ENCODE data around the gene PRKCH.

PRKCH gene

DNA sequence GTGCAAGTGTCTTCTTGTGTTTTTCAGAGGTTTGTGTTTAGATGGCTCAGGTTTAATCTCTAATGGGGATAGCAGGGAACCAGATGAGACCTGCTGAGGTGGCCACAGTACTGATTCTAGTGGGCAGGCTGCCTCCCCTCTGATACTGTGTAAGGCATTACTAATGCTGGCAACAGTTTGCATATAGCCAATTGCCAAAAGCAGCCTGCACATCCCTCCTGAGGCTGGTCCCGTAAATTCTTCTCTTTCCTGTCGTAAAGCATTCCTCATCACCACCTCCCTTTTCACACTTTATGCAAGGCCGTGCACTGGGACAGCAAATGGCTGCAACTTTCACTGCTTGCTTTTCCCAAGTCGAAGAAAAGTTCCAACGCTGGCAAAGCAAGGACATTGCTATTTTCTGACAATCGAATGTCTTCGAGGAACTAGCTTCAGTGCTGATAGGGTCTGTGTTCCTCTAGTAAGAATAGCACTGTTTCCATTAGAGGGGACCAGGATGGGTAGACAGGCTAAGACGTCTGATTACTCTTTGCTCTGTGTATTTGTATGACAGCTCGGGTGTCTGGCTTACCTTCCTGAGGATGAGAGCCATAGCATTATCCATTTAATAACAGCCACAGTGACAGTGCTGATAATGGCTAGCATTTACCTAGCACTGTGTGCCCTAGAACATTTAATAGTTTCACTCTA is 195.7 kb downstream of the PRKCH start:
- no peaks in the 10 kb centered on the region for H3K36me3 ChIP-seq (ENCODE audit: control insufficient read depth, low read depth, low read length)
- no peak overlapping the region for H3K27ac ChIP-seq (ENCODE audit: low read length)
- H3K9me3 ChIP-seq (ENCODE audit: control insufficient read depth, low read depth, low read length) = no peaks in the 10 kb centered on the region
- no peaks in the 10 kb centered on the region for H3K27me3 ChIP-seq (ENCODE audit: control insufficient read depth, insufficient read depth, low read length)
- no peak overlapping the region for H3K9ac ChIP-seq (ENCODE audit: low read length)
- no peak overlapping the region for H3K4me3 ChIP-seq (ENCODE audit: low read length)
- H3K4me1 ChIP-seq (ENCODE audit: control insufficient read depth, low read depth, low read length) = no peaks in the 10 kb centered on the region

DNA sequence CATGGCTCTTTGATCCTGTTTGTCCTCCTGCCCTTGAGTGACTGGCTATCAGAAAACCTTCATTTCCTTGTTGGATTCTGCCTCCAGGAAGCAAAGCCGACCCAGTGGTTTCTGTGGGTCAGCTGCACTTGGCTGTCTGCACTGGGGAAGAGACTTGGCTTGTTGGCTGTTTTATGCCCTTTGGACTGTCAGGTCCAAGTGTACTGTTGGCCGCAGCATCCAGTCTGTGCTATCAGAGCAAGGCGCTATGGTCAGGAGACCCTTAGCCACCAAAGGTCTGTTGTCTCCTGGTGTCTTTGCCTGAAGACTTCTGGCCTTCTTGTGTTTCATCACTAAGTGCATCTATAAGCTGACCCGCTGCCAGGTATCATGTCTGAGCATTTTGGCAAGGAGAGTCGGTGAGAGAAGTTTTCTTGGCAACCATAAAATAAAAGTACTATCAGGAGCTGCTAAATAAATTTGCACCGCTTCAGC is 196.6 kb downstream of the PRKCH start:
- H3K4me1 ChIP-seq (ENCODE audit: control insufficient read depth, low read depth, low read length) = no peaks in the 10 kb centered on the region
- H3K27ac ChIP-seq (ENCODE audit: low read length) = no peak overlapping the region

DNA sequence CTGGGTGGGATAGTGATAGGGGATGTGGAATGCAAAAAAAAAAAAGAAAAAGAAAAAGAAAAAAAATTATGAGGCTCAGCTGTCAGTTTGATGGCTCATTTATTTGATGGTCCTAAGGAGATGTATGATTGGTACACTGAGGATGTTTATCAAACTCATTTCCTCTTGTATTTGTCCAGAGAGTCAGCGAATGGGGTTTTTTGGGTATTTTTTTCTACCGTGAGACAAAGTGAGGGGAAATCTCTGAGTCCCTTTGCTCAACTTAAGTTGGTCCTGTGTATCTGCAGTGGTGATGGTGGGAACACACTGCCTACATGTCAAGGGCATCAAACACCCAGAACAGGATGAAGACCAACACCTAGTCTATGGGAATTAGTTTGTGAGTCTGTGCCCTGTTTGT is 197.0 kb downstream of the PRKCH start:
- Histone ChIP-seq H3K27ac (ENCODE audit: low read length) (no peak overlapping the region), H3K36me3 (ENCODE audit: control insufficient read depth, low read depth, low read length) (no peaks in the 10 kb centered on the region), H3K4me1 (ENCODE audit: control insufficient read depth, low read depth, low read length) (no peaks in the 10 kb centered on the region)

More for the DNA sequence above, 196.6 kb downstream of the PRKCH start:
- Histone ChIP-seq H3K9me3 (ENCODE audit: control insufficient read depth, low read depth, low read length) (no peaks in the 10 kb centered on the region), H3K4me3 (ENCODE audit: low read length) (no peak overlapping the region), H3K36me3 (ENCODE audit: control insufficient read depth, low read depth, low read length) (no peaks in the 10 kb centered on the region), H3K27me3 (ENCODE audit: control insufficient read depth, insufficient read depth, low read length) (no peaks in the 10 kb centered on the region), H3K9ac (ENCODE audit: low read length) (no peak overlapping the region)

DNA sequence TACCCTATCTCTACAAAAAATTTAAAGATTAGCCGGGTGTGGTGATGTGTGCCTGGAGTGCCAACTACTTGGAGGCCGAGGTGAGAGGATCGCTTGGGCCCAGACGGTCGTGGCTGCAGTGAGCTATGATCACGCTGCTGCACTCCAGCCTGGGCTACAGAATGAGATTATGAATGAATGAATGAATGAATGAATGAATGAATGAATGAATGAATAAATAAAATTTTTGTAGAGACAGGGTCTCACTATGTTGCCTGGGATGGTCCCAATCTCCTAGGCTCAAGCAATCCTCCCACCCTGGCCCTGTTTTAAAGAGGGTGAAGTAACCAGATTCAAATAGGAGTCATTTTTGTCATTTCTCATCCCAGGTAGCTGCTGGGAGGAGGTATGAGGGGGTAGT is 197.7 kb downstream of the PRKCH start:
- no peak overlapping the region for H3K9ac ChIP-seq (ENCODE audit: low read length)
- no peaks in the 10 kb centered on the region for H3K36me3 ChIP-seq (ENCODE audit: control insufficient read depth, low read depth, low read length)
- H3K4me3 ChIP-seq (ENCODE audit: low read length) = no peak overlapping the region
- peaks cover 2% of the 10 kb centered on the region for H3K4me1 ChIP-seq (ENCODE audit: control insufficient read depth, low read depth, low read length)
- no peak overlapping the region for H3K27ac ChIP-seq (ENCODE audit: low read length)
- H3K9me3 ChIP-seq (ENCODE audit: control insufficient read depth, low read depth, low read length) = no peaks in the 10 kb centered on the region
- H3K27me3 ChIP-seq (ENCODE audit: control insufficient read depth, insufficient read depth, low read length) = no peaks in the 10 kb centered on the region

More for the DNA sequence above, 197.0 kb downstream of the PRKCH start:
- no peak overlapping the region for H3K4me3 ChIP-seq (ENCODE audit: low read length)
- H3K27me3 ChIP-seq (ENCODE audit: control insufficient read depth, insufficient read depth, low read length) = no peaks in the 10 kb centered on the region
- H3K9ac ChIP-seq (ENCODE audit: low read length) = no peak overlapping the region
- no peaks in the 10 kb centered on the region for H3K9me3 ChIP-seq (ENCODE audit: control insufficient read depth, low read depth, low read length)

DNA sequence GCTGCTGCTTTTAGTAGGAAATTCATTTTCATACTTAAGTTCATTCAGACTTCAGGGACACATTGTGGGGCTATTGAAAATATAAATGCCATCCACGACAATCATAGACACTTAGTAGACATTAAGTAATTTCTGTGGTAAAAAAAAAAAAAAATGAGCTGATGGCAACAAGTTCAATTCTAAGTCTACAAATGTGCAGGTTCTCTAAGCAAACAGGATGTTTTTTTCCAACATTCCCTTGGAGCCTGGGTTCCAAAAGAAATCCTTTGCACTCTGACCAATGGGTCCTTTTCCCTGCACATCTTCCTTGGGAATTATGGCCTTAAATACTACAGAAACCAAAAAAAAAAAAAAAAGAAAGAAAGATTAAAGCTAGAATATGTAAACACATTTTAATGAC is 198.4 kb downstream of the PRKCH start:
- Histone ChIP-seq H3K36me3 (ENCODE audit: control insufficient read depth, low read depth, low read length) (no peaks in the 10 kb centered on the region), H3K9ac (ENCODE audit: low read length) (no peak overlapping the region), H3K4me3 (ENCODE audit: low read length) (no peak overlapping the region), H3K27me3 (ENCODE audit: control insufficient read depth, insufficient read depth, low read length) (no peaks in the 10 kb centered on the region), H3K4me1 (ENCODE audit: control insufficient read depth, low read depth, low read length) (peaks cover 8% of the 10 kb centered on the region), H3K27ac (ENCODE audit: low read length) (no peak overlapping the region), H3K9me3 (ENCODE audit: control insufficient read depth, low read depth, low read length) (no peaks in the 10 kb centered on the region)

DNA sequence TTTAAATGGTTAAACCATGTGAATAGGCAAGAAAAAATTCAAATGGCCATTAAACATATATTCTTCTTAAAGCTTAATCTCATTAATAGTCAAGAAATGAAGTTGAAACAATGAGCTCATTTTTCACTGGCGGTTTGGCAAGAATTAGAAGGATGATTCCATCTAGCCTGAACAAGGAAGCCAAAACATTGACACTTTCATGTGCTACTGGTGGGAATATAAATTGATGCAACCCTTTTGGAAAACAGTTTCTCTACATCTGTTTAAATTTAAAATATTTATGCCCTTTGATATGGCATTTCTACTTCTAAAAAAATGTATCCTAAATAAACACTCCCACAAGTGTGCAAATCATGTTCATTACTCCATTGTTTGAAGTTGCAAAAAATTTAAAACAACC is 199.2 kb downstream of the PRKCH start:
- H3K9ac ChIP-seq (ENCODE audit: low read length) = no peak overlapping the region
- no peak overlapping the region for H3K27ac ChIP-seq (ENCODE audit: low read length)
- peaks cover 8% of the 10 kb centered on the region for H3K4me1 ChIP-seq (ENCODE audit: control insufficient read depth, low read depth, low read length)
- no peaks in the 10 kb centered on the region for H3K36me3 ChIP-seq (ENCODE audit: control insufficient read depth, low read depth, low read length)
- H3K9me3 ChIP-seq (ENCODE audit: control insufficient read depth, low read depth, low read length) = no peaks in the 10 kb centered on the region
- no peaks in the 10 kb centered on the region for H3K27me3 ChIP-seq (ENCODE audit: control insufficient read depth, insufficient read depth, low read length)
- H3K4me3 ChIP-seq (ENCODE audit: low read length) = no peak overlapping the region

DNA sequence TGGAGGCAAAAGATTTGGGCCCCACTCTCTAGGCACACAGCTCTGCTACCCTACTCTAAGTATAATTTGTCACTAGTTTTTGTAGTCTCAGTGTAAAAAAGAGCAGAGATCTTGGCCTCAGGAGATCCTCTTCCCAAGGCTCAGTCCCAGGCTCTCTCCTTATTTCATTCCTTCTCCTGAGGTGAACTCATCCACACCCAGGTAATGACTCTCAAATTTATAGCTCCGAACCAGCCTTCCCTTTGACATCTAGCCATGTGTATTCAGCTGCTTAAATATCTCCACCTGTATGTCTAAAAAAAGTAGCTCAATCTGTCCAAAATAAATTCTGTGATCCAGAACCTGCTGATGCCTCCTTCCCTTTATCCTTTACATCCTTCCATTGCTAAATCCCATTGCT is 200.4 kb downstream of the PRKCH start:
- Histone ChIP-seq H3K9me3 (ENCODE audit: control insufficient read depth, low read depth, low read length) (no peaks in the 10 kb centered on the region), H3K36me3 (ENCODE audit: control insufficient read depth, low read depth, low read length) (no peaks in the 10 kb centered on the region), H3K27ac (ENCODE audit: low read length) (no peak overlapping the region), H3K4me1 (ENCODE audit: control insufficient read depth, low read depth, low read length) (peaks cover 8% of the 10 kb centered on the region), H3K4me3 (ENCODE audit: low read length) (no peak overlapping the region), H3K9ac (ENCODE audit: low read length) (no peak overlapping the region), H3K27me3 (ENCODE audit: control insufficient read depth, insufficient read depth, low read length) (no peaks in the 10 kb centered on the region)

DNA sequence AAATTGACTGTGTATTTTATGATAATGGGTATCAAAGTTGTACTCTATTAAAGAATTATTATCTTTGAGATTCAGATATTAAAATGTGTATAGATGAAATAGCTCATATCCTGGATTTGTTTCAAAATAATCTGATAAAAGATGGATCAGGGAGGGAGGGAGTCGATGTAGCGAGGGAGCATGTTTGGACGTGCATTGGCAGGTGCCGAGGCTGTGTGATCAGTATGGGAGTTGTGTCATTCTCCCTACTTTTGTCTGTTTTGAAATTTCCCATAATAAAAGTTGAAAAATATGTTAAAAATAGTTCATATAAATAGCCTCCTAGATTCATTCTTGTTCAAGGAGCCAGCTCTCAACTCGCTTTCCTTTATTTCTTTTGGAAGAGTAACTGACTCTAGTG is 202.4 kb downstream of the PRKCH start:
- no peak overlapping the region for H3K9ac ChIP-seq (ENCODE audit: low read length)
- H3K36me3 ChIP-seq (ENCODE audit: control insufficient read depth, low read depth, low read length) = no peaks in the 10 kb centered on the region
- H3K4me1 ChIP-seq (ENCODE audit: control insufficient read depth, low read depth, low read length) = peaks cover 16% of the 10 kb centered on the region
- no peak overlapping the region for H3K27ac ChIP-seq (ENCODE audit: low read length)
- H3K4me3 ChIP-seq (ENCODE audit: low read length) = no peak overlapping the region
- H3K9me3 ChIP-seq (ENCODE audit: control insufficient read depth, low read depth, low read length) = no peaks in the 10 kb centered on the region
- no peaks in the 10 kb centered on the region for H3K27me3 ChIP-seq (ENCODE audit: control insufficient read depth, insufficient read depth, low read length)

DNA sequence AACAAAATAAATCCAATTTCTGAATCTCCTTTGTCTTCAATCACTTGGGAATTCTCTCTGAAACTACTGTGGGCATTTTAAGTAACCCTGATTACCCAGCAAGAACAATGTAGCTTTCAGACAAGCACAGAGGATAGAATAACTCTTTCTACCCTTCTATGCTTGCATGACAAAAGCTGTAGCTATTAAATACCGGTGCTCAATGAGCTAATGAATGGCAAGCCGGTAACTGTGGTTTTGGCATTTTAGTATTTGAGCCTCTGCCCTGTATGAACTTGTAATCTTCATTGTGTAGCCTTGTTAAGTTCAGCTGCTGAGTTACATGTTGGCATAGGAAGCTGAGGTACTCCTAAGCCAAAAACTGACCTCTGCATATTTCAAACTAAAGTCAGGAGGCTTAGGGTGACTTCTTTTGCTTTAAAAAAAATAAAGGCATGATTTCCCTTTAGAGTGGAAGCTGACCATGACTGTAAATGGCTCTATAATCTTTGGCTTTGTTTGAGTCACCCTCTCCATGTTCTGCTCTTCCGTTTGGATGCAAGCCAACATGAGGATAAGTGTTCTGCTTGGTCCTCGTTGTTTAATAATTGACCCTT is 202.9 kb downstream of the PRKCH start:
- no peak overlapping the region for H3K4me3 ChIP-seq (ENCODE audit: low read length)

DNA sequence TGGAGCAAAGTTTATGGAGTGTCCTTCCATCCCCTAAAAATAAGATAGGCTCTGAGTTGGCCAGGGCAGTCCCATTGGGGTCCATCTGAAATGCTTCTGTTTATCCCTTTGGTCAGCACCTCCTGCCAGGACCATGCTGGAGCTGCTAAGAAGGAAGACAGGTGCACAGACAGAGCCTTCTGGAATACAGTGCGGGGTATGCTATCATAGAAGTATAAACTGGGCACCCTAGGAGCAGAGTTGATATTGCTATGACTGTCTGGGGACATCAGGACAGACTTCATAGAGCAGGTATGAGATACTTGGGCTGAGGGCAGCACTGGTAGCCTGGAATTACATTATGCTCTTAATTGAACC is 203.5 kb downstream of the PRKCH start:
- H3K36me3 ChIP-seq (ENCODE audit: control insufficient read depth, low read depth, low read length) = no peaks in the 10 kb centered on the region
- H3K4me1 ChIP-seq (ENCODE audit: control insufficient read depth, low read depth, low read length) = peaks cover 16% of the 10 kb centered on the region
- H3K9ac ChIP-seq (ENCODE audit: low read length) = no peak overlapping the region
- H3K27me3 ChIP-seq (ENCODE audit: control insufficient read depth, insufficient read depth, low read length) = no peaks in the 10 kb centered on the region
- no peak overlapping the region for H3K4me3 ChIP-seq (ENCODE audit: low read length)
- no peaks in the 10 kb centered on the region for H3K9me3 ChIP-seq (ENCODE audit: control insufficient read depth, low read depth, low read length)
- H3K27ac ChIP-seq (ENCODE audit: low read length) = no peak overlapping the region

More for the DNA sequence above, 202.9 kb downstream of the PRKCH start:
- no peak overlapping the region for H3K27ac ChIP-seq (ENCODE audit: low read length)
- H3K9ac ChIP-seq (ENCODE audit: low read length) = no peak overlapping the region
- peaks cover 16% of the 10 kb centered on the region for H3K4me1 ChIP-seq (ENCODE audit: control insufficient read depth, low read depth, low read length)
- no peaks in the 10 kb centered on the region for H3K9me3 ChIP-seq (ENCODE audit: control insufficient read depth, low read depth, low read length)
- H3K27me3 ChIP-seq (ENCODE audit: control insufficient read depth, insufficient read depth, low read length) = no peaks in the 10 kb centered on the region
- no peaks in the 10 kb centered on the region for H3K36me3 ChIP-seq (ENCODE audit: control insufficient read depth, low read depth, low read length)

DNA sequence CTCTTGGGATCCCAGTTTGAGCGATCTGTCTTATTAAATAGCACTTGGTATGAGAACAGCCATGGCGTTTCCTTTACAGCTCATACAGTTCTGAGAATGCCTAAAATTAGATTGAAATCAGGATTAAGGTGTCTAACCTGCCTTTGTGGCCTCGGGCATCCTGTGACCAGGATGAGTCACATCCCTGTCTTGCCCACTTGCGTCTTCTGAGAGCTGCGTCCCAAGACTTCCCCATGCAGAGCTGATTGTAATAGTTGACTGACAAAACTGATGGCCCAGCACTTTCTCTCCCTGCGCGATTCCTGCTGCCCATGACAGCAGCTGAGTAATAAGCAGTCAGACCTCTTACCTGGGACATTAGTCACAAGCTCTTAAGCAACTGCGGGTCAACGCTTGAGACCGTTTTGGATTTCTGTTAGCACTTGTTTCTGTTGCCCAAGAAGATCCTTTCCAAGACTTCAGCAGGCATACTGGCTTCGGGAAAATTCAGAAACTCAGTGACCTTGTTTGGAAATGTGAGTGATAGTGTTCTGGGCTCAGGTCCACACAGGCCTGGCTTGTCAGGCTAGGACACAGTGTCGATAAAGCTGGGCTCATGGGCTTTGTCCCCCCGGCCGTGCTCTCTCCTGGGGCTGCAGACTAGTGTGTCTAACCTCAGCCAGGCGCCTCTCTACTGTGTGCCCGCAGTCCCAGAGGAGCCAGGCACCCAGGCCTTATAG is 204.1 kb downstream of the PRKCH start:
- H3K27me3 ChIP-seq (ENCODE audit: control insufficient read depth, insufficient read depth, low read length) = no peaks in the 10 kb centered on the region
- no peaks in the 10 kb centered on the region for H3K9me3 ChIP-seq (ENCODE audit: control insufficient read depth, low read depth, low read length)
- H3K27ac ChIP-seq (ENCODE audit: low read length) = no peak overlapping the region
- no peak overlapping the region for H3K9ac ChIP-seq (ENCODE audit: low read length)
- H3K4me3 ChIP-seq (ENCODE audit: low read length) = no peak overlapping the region
- peaks cover 16% of the 10 kb centered on the region for H3K4me1 ChIP-seq (ENCODE audit: control insufficient read depth, low read depth, low read length)
- no peaks in the 10 kb centered on the region for H3K36me3 ChIP-seq (ENCODE audit: control insufficient read depth, low read depth, low read length)

All from iPS-18a (cell line).